HL-60 (cell line): ENCODE results near the gene COQ10B.
"Not testable (repeated sequence)": the region's sequence is repeated elsewhere in the genome, so short reads cannot be mapped to it uniquely, and the experiment has no call there.

ENCODE experiments used
- DNase-seq, 2 experiments: peaks; one replicate each; pipeline ENCODE4 v3.0.0-alpha.2; 2010 to 2020; ENCODE audit warnings: low read depth in 1 of 2, low spot score in 1 of 2
- H3K27ac ChIP-seq: fragments of 250-450 bp; sonication (Bioruptor Pico); replicated peaks from 2 replicates; pipeline ENCODE4 v1.5.1; 2020; ENCODE audit warnings: mild to moderate bottlenecking, moderate library complexity
- H3K27me3 ChIP-seq: fragments of 250-450 bp; sonication (Bioruptor Pico); 2 replicates; pipeline ENCODE4 v1.5.1; 2021; ENCODE audit warnings: mild to moderate bottlenecking, moderate library complexity; ENCODE audit not compliant: insufficient read depth, poor library complexity, severe bottlenecking
- H3K4me3 ChIP-seq: replicated peaks from 2 replicates; pipeline ENCODE4 v1.5.1; 2011; ENCODE audit warnings: mild to moderate bottlenecking, control low read depth, low read length; ENCODE audit not compliant: insufficient read depth
- GABPA ChIP-seq: IDR thresholded peaks from 2 replicates; pipeline ENCODE4 v1.6.1; 2012; ENCODE audit warnings: low read depth
- POLR2AphosphoS5 ChIP-seq: IDR thresholded peaks from 2 replicates; pipeline ENCODE4 v1.6.1; 2012; ENCODE audit warnings: low read depth
- SPI1 ChIP-seq: IDR thresholded peaks from 2 replicates; pipeline ENCODE4 v1.6.1; 2012; ENCODE audit warnings: low read depth, mild to moderate bottlenecking, borderline replicate concordance
- TF ChIP-seq, protein P1 (sequence below): IDR thresholded peaks from 2 replicates; pipeline ENCODE4 v1.6.1; 2012; ENCODE audit warnings: low read depth; ENCODE audit not compliant: insufficient replicate concordance
- TF ChIP-seq, protein P2 (sequence below): IDR thresholded peaks from one replicate; pipeline ENCODE4 v1.5.1; 2011; ENCODE audit warnings: low read length, control low read depth, inconsistent platforms; ENCODE audit not compliant: insufficient read depth

Gene COQ10B

DNA sequence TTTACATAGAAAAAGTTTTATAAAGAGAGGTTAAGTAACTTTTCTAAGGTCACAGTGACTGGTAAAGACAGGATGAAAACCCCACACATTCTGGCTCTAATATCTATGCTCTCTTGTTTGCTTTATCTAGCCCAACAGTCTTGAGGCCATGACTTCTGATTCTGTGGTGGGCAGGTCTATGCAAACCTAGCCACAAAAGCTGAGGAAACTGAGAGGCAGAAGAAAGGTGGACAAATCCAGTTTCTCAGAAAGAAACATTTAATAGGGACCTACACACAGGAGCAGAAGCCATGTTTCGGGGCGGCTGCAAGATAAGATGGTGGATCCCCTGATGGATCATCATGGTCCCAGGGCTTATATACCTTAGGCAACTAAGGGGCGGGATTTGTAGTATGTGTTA is 24.4 kb downstream of the COQ10B start:
- H3K27ac ChIP-seq: peak overlapping the region; percentile 33
- no peak overlapping the region for H3K4me3 ChIP-seq
- no peaks in the 10 kb centered on the region for H3K27me3 ChIP-seq
- TF ChIP-seq, protein P1, sequence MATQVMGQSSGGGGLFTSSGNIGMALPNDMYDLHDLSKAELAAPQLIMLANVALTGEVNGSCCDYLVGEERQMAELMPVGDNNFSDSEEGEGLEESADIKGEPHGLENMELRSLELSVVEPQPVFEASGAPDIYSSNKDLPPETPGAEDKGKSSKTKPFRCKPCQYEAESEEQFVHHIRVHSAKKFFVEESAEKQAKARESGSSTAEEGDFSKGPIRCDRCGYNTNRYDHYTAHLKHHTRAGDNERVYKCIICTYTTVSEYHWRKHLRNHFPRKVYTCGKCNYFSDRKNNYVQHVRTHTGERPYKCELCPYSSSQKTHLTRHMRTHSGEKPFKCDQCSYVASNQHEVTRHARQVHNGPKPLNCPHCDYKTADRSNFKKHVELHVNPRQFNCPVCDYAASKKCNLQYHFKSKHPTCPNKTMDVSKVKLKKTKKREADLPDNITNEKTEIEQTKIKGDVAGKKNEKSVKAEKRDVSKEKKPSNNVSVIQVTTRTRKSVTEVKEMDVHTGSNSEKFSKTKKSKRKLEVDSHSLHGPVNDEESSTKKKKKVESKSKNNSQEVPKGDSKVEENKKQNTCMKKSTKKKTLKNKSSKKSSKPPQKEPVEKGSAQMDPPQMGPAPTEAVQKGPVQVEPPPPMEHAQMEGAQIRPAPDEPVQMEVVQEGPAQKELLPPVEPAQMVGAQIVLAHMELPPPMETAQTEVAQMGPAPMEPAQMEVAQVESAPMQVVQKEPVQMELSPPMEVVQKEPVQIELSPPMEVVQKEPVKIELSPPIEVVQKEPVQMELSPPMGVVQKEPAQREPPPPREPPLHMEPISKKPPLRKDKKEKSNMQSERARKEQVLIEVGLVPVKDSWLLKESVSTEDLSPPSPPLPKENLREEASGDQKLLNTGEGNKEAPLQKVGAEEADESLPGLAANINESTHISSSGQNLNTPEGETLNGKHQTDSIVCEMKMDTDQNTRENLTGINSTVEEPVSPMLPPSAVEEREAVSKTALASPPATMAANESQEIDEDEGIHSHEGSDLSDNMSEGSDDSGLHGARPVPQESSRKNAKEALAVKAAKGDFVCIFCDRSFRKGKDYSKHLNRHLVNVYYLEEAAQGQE: no peak
- no peak for TF ChIP-seq GABPA
- TF ChIP-seq, protein P2, sequence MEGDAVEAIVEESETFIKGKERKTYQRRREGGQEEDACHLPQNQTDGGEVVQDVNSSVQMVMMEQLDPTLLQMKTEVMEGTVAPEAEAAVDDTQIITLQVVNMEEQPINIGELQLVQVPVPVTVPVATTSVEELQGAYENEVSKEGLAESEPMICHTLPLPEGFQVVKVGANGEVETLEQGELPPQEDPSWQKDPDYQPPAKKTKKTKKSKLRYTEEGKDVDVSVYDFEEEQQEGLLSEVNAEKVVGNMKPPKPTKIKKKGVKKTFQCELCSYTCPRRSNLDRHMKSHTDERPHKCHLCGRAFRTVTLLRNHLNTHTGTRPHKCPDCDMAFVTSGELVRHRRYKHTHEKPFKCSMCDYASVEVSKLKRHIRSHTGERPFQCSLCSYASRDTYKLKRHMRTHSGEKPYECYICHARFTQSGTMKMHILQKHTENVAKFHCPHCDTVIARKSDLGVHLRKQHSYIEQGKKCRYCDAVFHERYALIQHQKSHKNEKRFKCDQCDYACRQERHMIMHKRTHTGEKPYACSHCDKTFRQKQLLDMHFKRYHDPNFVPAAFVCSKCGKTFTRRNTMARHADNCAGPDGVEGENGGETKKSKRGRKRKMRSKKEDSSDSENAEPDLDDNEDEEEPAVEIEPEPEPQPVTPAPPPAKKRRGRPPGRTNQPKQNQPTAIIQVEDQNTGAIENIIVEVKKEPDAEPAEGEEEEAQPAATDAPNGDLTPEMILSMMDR: no peak
- no peak for TF ChIP-seq POLR2AphosphoS5
- DNase-seq: no peak

DNA sequence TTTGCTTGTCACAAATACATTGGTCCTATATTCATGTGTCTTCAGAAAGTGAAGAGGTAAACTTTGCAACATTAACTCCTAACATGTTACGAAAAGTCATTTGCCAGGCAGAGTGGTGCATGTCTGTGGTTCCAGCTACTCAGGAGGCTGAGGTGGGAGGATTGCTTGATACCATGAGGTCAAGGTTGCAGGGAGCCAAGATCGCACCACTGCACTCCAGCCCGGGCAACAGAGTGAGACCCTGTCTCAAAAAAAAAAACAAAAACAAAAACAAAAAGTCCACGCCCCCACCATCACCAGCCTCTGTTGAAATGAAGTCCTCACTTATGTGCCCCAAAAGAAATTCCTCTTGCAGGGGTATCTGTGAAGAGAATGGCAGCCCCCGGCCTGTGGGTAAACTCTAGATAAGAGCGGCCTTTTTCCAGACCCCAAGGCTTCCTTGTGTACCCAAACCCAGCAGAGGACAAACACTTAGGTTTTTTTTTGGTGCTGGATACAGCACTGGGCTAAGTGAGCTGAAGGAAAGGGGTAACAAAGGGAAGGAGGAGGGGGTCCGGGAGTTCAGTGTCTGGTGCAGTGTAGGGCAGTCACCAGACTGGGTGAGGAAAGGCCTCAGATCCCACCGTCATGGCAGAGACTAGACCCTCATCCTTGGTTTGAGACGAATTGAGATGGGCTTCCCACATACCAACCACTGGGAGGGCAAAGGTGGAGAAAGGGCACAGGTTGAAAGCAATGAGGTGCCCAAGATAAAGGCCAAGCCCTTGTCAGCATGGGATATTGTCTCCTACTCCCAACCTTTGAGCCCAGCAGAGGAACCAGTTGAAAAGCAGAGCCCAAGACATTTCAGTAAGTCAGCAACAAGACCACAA is 27.0 kb downstream of the COQ10B start:
- Histone ChIP-seq H3K27me3 (no peaks in the 10 kb centered on the region), H3K4me3 (no peak overlapping the region), H3K27ac (no peak overlapping the region)
- TF ChIP-seq, protein P1: no peak
- no peak for TF ChIP-seq GABPA
- no peak for TF ChIP-seq POLR2AphosphoS5
- no peak for TF ChIP-seq SPI1
- TF ChIP-seq, protein P2: no peak
- DNase-seq: no peak

DNA sequence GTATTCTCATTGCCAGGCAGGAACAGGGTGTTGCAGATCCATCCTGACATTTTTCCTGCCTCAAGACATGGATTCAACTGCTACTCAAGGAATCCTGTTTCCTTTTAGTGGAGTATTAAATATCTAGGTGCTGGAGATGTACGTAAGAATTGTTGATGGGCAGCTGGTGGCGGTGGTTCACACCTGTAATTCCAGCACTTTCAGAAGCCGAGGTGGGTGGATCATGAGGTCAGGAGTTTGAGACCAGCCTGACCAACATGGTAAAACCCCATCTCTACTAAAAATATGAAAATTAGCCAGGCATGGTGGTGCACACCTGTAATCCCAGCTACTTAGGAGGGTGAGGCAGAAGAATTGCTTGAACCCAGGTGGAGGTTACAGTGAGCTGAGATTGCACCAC is 30.9 kb downstream of the COQ10B start:
- not testable (repeated sequence) for DNase-seq, H3K4me3 ChIP-seq, H3K27me3 ChIP-seq, H3K27ac ChIP-seq

DNA sequence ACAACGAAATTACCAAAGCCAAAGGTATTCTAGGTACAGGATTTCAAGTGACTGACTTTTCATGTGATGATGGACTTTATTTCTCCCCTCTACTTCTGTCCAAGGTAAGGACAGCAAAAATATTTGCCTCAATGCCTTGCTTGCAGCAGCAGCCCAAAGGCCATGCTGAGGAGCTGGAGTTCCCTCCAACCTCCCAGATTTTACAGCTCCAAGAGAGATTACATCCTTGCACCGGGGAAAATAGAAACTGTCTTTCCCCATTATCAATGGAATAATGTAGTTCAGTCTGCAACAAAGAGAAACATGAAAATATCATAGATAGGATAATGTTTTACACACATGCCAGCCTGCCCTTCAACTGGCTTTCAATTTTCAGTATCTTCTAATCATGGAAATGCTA is 32.8 kb downstream of the COQ10B start:
- no peak for TF ChIP-seq GABPA
- TF ChIP-seq POLR2AphosphoS5: 0 out of 2 replicates have a peak, but pooled peaks have one; percentile 19
- no peaks in the 10 kb centered on the region for H3K27me3 ChIP-seq
- H3K27ac ChIP-seq: no peak overlapping the region
- H3K4me3 ChIP-seq: no peak overlapping the region
- DNase-seq: no peak

DNA sequence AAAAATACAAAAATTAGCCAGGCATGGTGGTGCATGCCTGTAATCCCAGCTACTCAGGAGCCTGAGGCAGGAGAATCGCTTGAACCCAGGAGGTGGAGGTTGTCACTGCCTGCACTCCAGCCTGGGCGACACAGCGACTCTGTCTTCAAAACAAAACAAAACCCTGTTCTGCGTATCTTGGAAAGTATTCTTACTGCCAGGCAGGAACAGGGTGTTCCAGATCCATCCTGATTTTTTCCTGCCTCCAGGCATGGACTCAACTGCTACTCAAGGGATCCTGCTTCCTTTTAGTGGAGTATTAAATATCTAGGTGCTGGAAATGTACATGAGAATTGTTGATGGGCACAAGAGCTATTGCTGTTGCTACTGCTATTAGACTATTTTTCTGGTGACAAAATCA is 34.0 kb downstream of the COQ10B start:
- H3K27ac ChIP-seq: no peak overlapping the region

More for the DNA sequence above, 34.0 kb downstream of the COQ10B start:
- DNase-seq: no peak
- TF ChIP-seq, protein P1: no peak
- TF ChIP-seq, protein P2: no peak
- TF ChIP-seq SPI1 (no peak), POLR2AphosphoS5 (no peak), GABPA (no peak)
- H3K27me3 ChIP-seq: no peaks in the 10 kb centered on the region
- H3K4me3 ChIP-seq: no peak overlapping the region
